GM12873 (cell line): ENCODE results near the gene CCL2.

Experiments
- TF ChIP-seq, protein P1 (sequence below): IDR thresholded peaks from 2 replicates; pipeline ENCODE4 v1.5.1; 2012; ENCODE audit warnings: low read depth, mild to moderate bottlenecking, moderate library complexity, low read length, control low read depth; ENCODE audit not compliant: insufficient read depth; ENCODE audit errors: missing control alignments

CCL2 gene

DNA sequence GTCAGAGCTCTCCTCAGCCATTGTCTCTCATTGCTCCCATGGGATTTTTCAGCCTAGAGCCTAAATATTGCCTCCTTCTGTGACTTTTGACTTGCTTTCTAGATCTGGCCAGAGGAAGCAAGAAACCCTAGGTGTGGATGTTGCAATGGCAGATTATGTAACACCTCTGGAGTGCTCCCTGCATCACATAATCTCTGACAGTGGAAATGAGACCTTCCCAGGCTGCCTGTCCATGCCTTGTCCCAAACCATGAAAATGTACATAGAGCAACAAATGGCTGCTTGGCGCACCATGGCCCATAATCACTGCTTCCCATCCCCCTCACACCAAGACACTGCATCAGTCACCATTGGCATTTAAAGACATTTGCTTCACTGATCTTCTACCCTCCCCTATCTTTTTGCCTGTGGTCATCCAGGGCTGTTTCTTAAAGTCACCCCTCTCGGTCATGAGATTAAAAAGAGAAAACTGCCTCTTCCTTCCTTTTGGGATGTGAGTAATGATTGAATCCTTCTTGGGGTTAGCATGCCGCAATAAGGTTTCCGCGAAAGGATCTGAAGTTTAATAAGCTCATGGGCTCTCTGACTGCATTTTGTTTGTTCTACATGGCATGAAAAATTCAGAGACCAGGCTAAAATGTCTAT, 34.2 kb upstream of the CCL2 start:
- TF ChIP-seq, protein P1, sequence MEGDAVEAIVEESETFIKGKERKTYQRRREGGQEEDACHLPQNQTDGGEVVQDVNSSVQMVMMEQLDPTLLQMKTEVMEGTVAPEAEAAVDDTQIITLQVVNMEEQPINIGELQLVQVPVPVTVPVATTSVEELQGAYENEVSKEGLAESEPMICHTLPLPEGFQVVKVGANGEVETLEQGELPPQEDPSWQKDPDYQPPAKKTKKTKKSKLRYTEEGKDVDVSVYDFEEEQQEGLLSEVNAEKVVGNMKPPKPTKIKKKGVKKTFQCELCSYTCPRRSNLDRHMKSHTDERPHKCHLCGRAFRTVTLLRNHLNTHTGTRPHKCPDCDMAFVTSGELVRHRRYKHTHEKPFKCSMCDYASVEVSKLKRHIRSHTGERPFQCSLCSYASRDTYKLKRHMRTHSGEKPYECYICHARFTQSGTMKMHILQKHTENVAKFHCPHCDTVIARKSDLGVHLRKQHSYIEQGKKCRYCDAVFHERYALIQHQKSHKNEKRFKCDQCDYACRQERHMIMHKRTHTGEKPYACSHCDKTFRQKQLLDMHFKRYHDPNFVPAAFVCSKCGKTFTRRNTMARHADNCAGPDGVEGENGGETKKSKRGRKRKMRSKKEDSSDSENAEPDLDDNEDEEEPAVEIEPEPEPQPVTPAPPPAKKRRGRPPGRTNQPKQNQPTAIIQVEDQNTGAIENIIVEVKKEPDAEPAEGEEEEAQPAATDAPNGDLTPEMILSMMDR, result no peak

- TF ChIP-seq, protein P1, result no peak
Observed at GRCh38 chr17:34221411-34221810, 33.7 kb upstream of the CCL2 start.

GRCh38 chr17:34222722-34223497, 32.2 kb upstream of the CCL2 start:
- TF ChIP-seq, protein P1, result no peak

DNA sequence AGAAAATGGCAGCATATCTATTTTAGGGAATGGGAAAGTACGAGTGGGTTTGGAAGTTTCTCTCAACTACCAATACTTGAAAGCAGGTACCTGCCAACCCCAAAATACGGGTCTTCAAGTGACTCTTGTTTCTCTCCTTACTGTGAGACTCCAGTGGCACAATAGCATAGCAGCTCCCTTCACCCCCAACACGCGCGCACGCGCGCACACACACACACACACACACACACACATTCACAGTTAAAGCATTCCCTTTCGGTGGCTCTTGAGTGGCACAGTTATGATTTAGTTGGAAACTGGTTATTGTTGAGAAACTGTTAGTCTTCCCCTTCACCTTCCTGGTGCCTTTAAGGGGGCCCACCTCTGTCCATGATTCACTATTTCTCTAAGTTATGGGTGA, 30.0 kb upstream of the CCL2 start:
- TF ChIP-seq, protein P1, result no peak

DNA sequence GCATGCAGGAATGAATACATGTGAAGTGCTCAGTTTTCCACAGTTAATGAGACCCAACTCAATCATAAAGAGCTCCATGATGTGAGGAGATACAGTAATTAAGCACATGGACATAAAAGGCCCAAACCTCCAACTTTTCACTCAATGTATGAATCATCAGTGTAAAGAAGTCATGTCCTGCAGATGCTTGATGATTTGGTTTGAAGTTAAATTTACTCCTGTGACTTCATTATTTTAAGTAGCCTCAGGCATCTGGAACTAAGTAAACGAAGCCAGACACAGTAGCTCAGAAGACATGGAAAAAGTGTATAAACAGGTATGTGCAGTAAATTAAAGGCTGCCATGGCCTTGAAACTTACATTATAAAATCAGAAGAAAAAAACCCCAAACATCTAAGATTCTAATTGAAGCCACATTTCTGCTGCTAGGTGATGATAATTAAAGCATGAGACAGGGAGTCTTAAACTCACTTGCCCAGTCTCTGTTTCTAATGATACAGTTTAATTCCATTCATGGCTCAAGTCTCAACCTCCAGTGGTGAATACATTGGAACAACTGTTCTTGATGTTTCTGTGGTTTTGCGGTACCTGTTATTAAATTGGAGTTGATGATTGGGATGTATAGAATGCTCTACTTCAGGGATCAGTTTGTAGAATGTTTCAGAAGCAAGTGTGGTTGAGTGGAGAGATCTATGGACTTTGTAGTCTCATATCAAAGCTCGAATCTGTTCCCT, 28.9 kb upstream of the CCL2 start:
- TF ChIP-seq, protein P1, result no peak

GRCh38 chr17:34226744-34227034, 28.4 kb upstream of the CCL2 start:
- TF ChIP-seq, protein P1, result no peak

DNA sequence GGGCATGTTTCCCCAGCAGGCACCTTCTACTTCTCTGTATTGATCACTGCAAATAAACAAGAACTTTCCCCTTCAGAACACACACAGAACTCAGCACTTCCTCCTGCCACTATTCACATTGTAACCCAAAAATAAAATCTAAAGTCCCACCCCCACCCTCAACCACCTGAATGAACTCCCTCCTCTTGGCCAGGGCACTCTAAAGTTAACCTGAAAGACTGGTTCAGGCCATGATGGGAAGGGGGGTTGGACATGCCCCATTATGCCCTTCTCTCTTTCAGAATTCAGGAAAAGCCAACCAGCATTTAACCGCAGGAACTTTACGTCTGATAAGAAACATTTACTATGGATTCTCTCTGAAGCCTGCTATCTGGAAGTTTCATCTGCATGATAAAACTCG, 27.4 kb upstream of the CCL2 start:
- TF ChIP-seq, protein P1, result no peak
